ENCODE data around the gene ATP10D. TPM values are rescaled to one million over a fixed set of nuclear protein-coding genes. Genes with fewer than 3 reads are reported as not detected.

ATP10D gene
- polyA plus RNA-seq, 1 of the 3 experiments (the other 2 are of a cell fraction), result 7.9 TPM

DNA sequence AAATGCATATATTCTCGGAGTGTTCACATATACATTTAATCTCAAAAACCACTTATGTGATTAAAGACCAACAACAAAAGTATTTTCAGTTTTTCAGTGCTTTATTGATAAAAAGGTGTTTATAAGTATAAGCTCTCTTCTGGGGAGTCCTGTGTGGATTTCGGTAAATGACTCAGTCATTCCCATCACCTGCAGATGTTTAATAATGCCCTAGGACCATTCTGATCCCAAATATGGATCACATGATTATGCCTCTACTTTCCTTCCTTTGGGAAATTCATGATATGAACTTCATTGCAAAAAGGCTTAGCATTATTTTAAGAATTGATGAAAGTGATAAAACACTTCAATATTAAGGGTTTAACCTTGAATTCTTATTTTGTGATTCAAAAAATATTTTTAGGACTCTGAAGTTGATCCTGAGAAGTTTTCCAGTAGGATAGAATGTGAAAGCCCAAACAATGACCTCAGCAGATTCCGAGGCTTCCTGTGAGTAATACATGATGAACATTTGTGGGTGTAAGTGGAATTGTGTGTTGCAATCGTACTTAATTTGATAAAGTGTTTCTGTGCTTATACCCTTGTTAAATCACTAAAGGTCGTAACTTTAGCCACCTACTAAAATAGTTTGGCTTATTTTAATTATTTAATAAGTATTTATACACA lies 40.2 kb downstream of the ATP10D start:
- CTCF ChIA-PET, result interaction anchor here (1.0 kb wide), 1 partner anchor 40 kb away, joined by 3 read pairs; the partner anchor contains the start of gene ATP10D

More for the DNA sequence above, 40.2 kb downstream of the ATP10D start:
- TF ChIP-seq RCOR1 (IDR thresholded peaks at IDR 0.05; ENCODE audit: low read length), result no peak
- TF ChIP-seq MEF2A (IDR thresholded peaks at IDR 0.05; ENCODE audit: borderline replicate concordance, low read depth), result peak; percentile 93
- peak; percentile 83 for TF ChIP-seq FOSL2 (IDR thresholded peaks at IDR 0.05; ENCODE audit: borderline replicate concordance, low read depth)
- TF ChIP-seq, protein P1, sequence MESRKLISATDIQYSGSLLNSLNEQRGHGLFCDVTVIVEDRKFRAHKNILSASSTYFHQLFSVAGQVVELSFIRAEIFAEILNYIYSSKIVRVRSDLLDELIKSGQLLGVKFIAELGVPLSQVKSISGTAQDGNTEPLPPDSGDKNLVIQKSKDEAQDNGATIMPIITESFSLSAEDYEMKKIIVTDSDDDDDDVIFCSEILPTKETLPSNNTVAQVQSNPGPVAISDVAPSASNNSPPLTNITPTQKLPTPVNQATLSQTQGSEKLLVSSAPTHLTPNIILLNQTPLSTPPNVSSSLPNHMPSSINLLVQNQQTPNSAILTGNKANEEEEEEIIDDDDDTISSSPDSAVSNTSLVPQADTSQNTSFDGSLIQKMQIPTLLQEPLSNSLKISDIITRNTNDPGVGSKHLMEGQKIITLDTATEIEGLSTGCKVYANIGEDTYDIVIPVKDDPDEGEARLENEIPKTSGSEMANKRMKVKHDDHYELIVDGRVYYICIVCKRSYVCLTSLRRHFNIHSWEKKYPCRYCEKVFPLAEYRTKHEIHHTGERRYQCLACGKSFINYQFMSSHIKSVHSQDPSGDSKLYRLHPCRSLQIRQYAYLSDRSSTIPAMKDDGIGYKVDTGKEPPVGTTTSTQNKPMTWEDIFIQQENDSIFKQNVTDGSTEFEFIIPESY (IDR thresholded peaks at IDR 0.05; ENCODE audit: borderline replicate concordance, low read depth), result no peak
- TF ChIP-seq POLR2AphosphoS5 (IDR thresholded peaks at IDR 0.05; ENCODE audit: low read depth, low read length), result peak; percentile 36; the same call in 1 of the 2 replicates
- peak; percentile 85 for TF ChIP-seq TCF12 (IDR thresholded peaks at IDR 0.05)
- TF ChIP-seq RXRA (IDR thresholded peaks at IDR 0.05; ENCODE audit: borderline replicate concordance, low read depth), result peak; percentile 65; the same call in 1 of the 2 replicates
- TF ChIP-seq JUND (IDR thresholded peaks at IDR 0.05), result peak; percentile 89
- TF ChIP-seq, protein P2, sequence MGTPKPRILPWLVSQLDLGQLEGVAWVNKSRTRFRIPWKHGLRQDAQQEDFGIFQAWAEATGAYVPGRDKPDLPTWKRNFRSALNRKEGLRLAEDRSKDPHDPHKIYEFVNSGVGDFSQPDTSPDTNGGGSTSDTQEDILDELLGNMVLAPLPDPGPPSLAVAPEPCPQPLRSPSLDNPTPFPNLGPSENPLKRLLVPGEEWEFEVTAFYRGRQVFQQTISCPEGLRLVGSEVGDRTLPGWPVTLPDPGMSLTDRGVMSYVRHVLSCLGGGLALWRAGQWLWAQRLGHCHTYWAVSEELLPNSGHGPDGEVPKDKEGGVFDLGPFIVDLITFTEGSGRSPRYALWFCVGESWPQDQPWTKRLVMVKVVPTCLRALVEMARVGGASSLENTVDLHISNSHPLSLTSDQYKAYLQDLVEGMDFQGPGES (IDR thresholded peaks at IDR 0.05; ENCODE audit: low read depth, low read length), result no peak
- TF ChIP-seq, protein P3, sequence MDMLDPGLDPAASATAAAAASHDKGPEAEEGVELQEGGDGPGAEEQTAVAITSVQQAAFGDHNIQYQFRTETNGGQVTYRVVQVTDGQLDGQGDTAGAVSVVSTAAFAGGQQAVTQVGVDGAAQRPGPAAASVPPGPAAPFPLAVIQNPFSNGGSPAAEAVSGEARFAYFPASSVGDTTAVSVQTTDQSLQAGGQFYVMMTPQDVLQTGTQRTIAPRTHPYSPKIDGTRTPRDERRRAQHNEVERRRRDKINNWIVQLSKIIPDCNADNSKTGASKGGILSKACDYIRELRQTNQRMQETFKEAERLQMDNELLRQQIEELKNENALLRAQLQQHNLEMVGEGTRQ (IDR thresholded peaks at IDR 0.05; ENCODE audit: borderline replicate concordance, low read depth, low read length), result no peak
- peak; percentile 36 to 90; a peak in 3 of 4 replicates for TF ChIP-seq EP300 (IDR thresholded peaks at IDR 0.05; ENCODE audit: borderline replicate concordance in 1 of 2, low read depth in 1 of 2, low read length in 1 of 2)
- TF ChIP-seq NFIC (IDR thresholded peaks at IDR 0.05; ENCODE audit: borderline replicate concordance), result peak; percentile 46; the same call in 1 of the 2 replicates
- TF ChIP-seq TEAD4 (IDR thresholded peaks at IDR 0.05; ENCODE audit: borderline replicate concordance, insufficient read depth), result peak; percentile 84; the same call in 1 of the 2 replicates
- no peak for TF ChIP-seq ELF1 (IDR thresholded peaks at IDR 0.05)
- TF ChIP-seq, protein P4, sequence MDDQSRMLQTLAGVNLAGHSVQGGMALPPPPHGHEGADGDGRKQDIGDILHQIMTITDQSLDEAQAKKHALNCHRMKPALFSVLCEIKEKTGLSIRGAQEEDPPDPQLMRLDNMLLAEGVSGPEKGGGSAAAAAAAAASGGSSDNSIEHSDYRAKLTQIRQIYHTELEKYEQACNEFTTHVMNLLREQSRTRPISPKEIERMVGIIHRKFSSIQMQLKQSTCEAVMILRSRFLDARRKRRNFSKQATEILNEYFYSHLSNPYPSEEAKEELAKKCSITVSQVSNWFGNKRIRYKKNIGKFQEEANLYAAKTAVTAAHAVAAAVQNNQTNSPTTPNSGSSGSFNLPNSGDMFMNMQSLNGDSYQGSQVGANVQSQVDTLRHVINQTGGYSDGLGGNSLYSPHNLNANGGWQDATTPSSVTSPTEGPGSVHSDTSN (IDR thresholded peaks at IDR 0.05), result peak; percentile 74
- H3K9me2 ChIP-seq, result no peaks in the 10 kb centered on the region
- H3K36me3 ChIP-seq (replicated peaks in 1 of 2; ENCODE audit: control insufficient read depth in 1 of 2, insufficient read depth in 2 of 2, low read length in 1 of 2), result peaks cover 24 to 38% of the 10 kb centered on the region in 2 experiments
- H3K9me3 ChIP-seq, result no peaks in the 10 kb centered on the region; the same call in 1 of the 2 replicates
- H4K20me1 ChIP-seq (ENCODE audit: insufficient read depth), result no peaks in the 10 kb centered on the region
- H3K4me3 ChIP-seq (ENCODE audit: low read depth in 2 of 2, low read length in 1 of 2), result no peak overlapping the region
- POLR2A ChIA-PET, result no interaction called here
- no peak for DNase-seq
- peak overlapping the region; percentile 38 for H3K4me2 ChIP-seq
- no peaks in the 10 kb centered on the region for H3K27me3 ChIP-seq (ENCODE audit: insufficient read depth)
- H3K79me2 ChIP-seq (ENCODE audit: insufficient read depth), result peaks cover 6% of the 10 kb centered on the region; the same call in 1 of the 2 replicates
- H3F3A ChIP-seq (replicated peaks; ENCODE audit: insufficient read depth), result peaks cover 24% of the 10 kb centered on the region
- WGBS (ENCODE audit: low lambda C conversion rate), result 31% methylated on average over 5 of the region's 5 CpGs
- peak overlapping the region; percentile 36 to 93; a peak in 3 of 4 replicates for H3K27ac ChIP-seq (ENCODE audit: low read depth in 2 of 2, low read length in 1 of 2)
- H3K9ac ChIP-seq, result peak overlapping the region; percentile 37
- H3K4me1 ChIP-seq (ENCODE audit: control insufficient read depth in 1 of 2, insufficient read depth in 2 of 2, low read depth in 1 of 2, low read length in 1 of 2), result peaks cover 0 to 12% of the 10 kb centered on the region in 2 experiments; a peak in 2 of 4 replicates
- no peak overlapping the region for H2AFZ ChIP-seq (ENCODE audit: low read depth)
